GM10248 (cell line): ENCODE data around the gene SMYD1.

Source experiments
- CTCF ChIA-PET: fragments of 300-600 bp; sonication (Branson Sonifier 250); formaldehyde crosslinking; extraction: SDS; loops from one replicate; lab custom pipeline; 2021; ENCODE audit warnings: antibody characterized with exemption; lab: Yijun Ruan, JAX
- POLR2A ChIA-PET: fragments of 350-650 bp; sonication (Branson Sonifier 250); formaldehyde crosslinking; extraction: SDS; loops from one replicate; lab custom pipeline; 2020; ENCODE audit warnings: antibody characterized with exemption; lab: Yijun Ruan, JAX
- DNase-seq: peaks from one replicate; pipeline ENCODE4 v3.0.0; 2012; ENCODE audit errors: extremely low spot score
- TF ChIP-seq, protein P1 (sequence below): IDR thresholded peaks from 2 replicates; pipeline ENCODE4 v1.5.1; 2012; ENCODE audit warnings: mild to moderate bottlenecking, low read depth; ENCODE audit errors: extremely low read depth, missing control alignments, control extremely low read depth

Gene SMYD1

DNA sequence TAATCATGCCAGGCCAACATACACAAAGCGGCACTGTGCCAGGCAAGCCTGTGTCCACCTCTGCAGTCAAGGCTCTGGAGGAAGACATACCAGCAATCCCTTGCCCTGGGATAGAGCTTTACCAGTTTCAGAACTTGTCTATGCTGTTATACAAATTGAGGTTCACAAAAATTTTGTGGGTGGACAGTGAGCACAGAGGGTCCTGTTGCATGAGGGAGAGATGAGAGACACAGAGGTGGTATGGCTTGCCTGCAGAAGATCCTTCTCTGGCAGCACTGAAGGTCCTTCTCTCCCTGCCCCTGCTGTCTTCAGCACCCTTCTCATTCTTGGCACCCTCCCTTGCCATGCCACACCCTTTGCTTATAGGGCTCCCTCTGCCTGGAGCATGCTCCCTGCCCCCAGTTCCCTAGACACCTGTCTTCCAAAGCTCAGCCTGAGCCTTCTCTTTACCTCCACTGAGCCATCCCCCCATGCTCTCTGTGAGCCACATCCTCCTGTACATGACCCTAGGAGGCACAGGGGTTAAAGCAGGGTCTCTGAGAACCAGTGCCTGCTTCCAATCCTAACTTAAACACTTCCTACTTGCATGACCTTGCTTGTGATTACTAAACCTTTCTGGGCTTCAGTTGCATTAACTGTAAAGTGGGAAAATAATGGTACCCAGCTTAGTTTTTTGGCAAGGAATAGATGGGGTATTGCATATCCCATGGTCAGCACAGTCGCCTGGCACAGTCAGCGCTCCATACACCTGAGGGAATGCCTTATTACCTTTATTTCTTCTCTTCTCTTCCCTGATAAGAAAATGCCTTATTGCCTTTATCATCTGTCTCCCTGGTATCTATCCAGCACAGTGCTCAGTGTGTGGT lies 59.4 kb downstream of the SMYD1 start:
- TF ChIP-seq, protein P1, sequence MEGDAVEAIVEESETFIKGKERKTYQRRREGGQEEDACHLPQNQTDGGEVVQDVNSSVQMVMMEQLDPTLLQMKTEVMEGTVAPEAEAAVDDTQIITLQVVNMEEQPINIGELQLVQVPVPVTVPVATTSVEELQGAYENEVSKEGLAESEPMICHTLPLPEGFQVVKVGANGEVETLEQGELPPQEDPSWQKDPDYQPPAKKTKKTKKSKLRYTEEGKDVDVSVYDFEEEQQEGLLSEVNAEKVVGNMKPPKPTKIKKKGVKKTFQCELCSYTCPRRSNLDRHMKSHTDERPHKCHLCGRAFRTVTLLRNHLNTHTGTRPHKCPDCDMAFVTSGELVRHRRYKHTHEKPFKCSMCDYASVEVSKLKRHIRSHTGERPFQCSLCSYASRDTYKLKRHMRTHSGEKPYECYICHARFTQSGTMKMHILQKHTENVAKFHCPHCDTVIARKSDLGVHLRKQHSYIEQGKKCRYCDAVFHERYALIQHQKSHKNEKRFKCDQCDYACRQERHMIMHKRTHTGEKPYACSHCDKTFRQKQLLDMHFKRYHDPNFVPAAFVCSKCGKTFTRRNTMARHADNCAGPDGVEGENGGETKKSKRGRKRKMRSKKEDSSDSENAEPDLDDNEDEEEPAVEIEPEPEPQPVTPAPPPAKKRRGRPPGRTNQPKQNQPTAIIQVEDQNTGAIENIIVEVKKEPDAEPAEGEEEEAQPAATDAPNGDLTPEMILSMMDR = no peak
- no peak for DNase-seq
- POLR2A ChIA-PET = no interaction called here
- CTCF ChIA-PET = no interaction called here

DNA sequence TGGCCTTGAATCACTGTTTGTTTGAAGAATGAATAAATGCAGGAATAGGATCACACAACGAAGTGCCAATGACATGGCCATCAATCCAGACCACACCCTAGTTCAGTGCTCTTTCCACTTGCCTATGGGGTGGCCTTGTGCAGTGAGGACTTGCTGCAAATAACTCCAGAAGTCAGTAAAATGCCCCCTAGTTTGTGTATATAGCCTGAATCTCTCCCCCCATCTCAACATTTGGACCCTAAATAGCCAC lies 59.9 kb downstream of the SMYD1 start:
- no peak for DNase-seq
- ChIA-PET CTCF (no interaction called here), POLR2A (no interaction called here)
- TF ChIP-seq, protein P1 = no peak

GRCh38 chr2:88127888-88128653 lies 60.4 kb downstream of the SMYD1 start, which contains the start of gene FABP1:
Gene FABP1 (minus strand): TSS chr2:88128062. CDS start chr2:88128017, 45 bp downstream.
- TF ChIP-seq, protein P1 = no peak
- ChIA-PET POLR2A (no interaction called here), CTCF (no interaction called here)

GRCh38 chr2:88128654-88129312 lies 61.2 kb downstream of the SMYD1 start:
- TF ChIP-seq, protein P1 = no peak
- ChIA-PET CTCF (no interaction called here), POLR2A (no interaction called here)
- no peak for DNase-seq

More at GRCh38 chr2:88127888-88128653, 60.4 kb downstream of the SMYD1 start, which contains the start of gene FABP1:
- no peak for DNase-seq

DNA sequence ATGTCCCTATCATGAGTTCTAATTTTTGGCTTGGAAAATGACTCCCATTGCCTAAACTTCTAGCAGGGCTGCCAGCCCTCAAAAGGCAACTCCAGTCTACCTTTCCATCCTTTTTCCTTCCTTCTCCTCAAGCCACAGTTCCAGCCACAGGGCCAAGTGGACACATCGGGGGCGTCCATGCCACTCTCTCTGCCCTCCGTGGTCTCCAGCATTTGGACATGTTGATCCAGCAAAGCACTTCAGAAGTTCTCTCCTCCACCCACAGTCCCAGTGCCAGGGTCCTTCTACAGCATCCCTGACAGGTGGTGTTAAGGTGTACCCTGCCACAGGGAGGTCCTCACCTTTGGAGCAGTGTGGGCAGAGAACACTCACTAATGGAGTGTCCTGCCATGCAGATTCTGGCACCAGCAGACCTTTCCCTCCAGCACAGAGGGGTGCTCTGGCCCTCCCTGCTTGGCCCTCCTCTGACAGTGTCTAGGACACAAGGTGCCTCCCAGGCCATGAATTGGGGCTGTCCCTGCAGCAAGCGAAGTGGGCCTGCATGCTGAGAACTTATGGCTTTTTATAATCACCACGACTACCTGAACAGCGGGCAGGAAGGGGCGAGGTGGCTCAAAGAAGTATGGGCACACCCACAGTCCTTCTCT lies 61.8 kb downstream of the SMYD1 start:
- TF ChIP-seq, protein P1 = no peak
- ChIA-PET CTCF (interaction anchor here (1.2 to 1.9 kb wide), 2 partner anchors 31 to 69 kb away, joined by 4 to 6 read pairs; no protein-coding TSS in a partner anchor), POLR2A (no interaction called here)
- DNase-seq = no peak
